SJSA1 (cell line): ENCODE data around the gene CASP12. TPM values are rescaled to one million over a fixed set of nuclear protein-coding genes. Genes with fewer than 3 reads are reported as not detected.

Source experiments
- DNase-seq, 2 experiments: peaks; one replicate each; pipeline ENCODE4 v3.0.0-alpha.2; 2015 to 2020; ENCODE audit warnings: low spot score in 2 of 2, low read depth in 1 of 2
- H3K27ac ChIP-seq: fragments of 250-450 bp; sonication (Bioruptor Pico); 2 replicates; pipeline ENCODE4 v1.5.1; 2020; ENCODE audit warnings: mild to moderate bottlenecking, moderate library complexity
- H3K27me3 ChIP-seq: fragments of 250-450 bp; sonication (Bioruptor Pico); replicated peaks from 2 replicates; pipeline ENCODE4 v1.5.1; 2020; ENCODE audit warnings: mild to moderate bottlenecking, moderate library complexity
- H3K36me3 ChIP-seq: fragments of 250-450 bp; sonication (Bioruptor Pico); 2 replicates; pipeline ENCODE4 v1.5.1; 2020; ENCODE audit warnings: mild to moderate bottlenecking
- H3K4me1 ChIP-seq: fragments of 250-450 bp; sonication (Bioruptor Pico); replicated peaks from 2 replicates; pipeline ENCODE4 v1.6.1; 2021; ENCODE audit warnings: mild to moderate bottlenecking
- H3K4me3 ChIP-seq: fragments of 250-450 bp; sonication (Bioruptor Pico); 2 replicates; pipeline ENCODE4 v1.5.1; 2020; ENCODE audit warnings: mild to moderate bottlenecking
- H3K9me3 ChIP-seq: fragments of 250-450 bp; sonication (Bioruptor Pico); replicated peaks from 2 replicates; pipeline ENCODE4 v1.5.1; 2020; ENCODE audit warnings: mild to moderate bottlenecking
- total RNA-seq: library from RNA; depleted of rRNA; stranded (reverse); fragments of >200 nt; shearing (Covaris generic); gene quantifications from 2 replicates; pipeline ENCODE4 v1.2.3, GENCODE V29; 2014

The CASP12 gene
- total RNA-seq, 1 experiment from 2014 or later = not detected

DNA sequence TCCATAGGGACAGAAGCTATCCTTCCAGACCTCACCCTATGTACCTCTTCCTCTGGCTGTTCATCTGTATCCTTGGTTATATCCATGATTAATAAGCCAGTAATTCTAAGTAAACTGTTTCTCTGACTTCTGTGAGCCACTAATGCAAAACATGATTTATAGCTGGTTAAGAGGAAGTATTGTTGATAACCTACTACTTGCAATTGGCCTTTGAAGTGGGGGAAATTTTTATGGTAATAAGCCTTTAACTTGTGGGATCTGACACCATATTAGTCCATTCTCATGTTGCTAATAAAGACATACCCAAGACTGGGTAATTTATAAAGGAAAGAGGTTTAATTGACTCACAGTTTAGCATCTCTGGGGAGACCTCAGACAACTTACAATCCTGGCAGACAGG, 21.9 kb downstream of the CASP12 start:
- DNase-seq = no peak
- Histone ChIP-seq H3K27me3 (no peaks in the 10 kb centered on the region), H3K27ac (no peak overlapping the region), H3K4me1 (no peaks in the 10 kb centered on the region), H3K9me3 (no peaks in the 10 kb centered on the region), H3K4me3 (no peak overlapping the region), H3K36me3 (no peaks in the 10 kb centered on the region)

GRCh38 chr11:104873252-104873651, 25.0 kb downstream of the CASP12 start:
- Histone ChIP-seq H3K36me3 (no peaks in the 10 kb centered on the region), H3K4me3 (no peak overlapping the region), H3K9me3 (no peaks in the 10 kb centered on the region), H3K27ac (no peak overlapping the region), H3K27me3 (no peaks in the 10 kb centered on the region), H3K4me1 (no peaks in the 10 kb centered on the region)
- no peak for DNase-seq

DNA sequence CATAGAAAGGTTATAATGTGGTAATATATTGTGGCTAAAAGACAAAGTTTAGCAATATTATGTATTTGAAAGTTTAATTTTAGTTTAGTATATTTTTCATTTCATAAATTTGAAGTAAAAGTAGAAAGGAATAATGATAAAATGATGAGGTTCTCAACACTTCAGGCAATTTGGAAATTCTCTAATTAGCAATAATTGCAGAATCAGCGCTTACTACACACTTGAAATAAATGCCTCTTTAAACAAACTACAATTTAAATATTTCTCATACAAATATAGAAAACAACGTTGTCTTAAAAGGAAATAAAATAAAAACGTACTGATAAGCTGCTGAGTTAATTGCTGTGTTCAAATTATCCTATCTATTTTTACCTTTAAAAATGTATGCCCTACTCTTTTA, 25.9 kb downstream of the CASP12 start:
- Histone ChIP-seq H3K27me3 (no peaks in the 10 kb centered on the region), H3K36me3 (no peaks in the 10 kb centered on the region), H3K27ac (no peak overlapping the region), H3K4me3 (no peak overlapping the region), H3K9me3 (no peaks in the 10 kb centered on the region), H3K4me1 (no peaks in the 10 kb centered on the region)
- no peak for DNase-seq

DNA sequence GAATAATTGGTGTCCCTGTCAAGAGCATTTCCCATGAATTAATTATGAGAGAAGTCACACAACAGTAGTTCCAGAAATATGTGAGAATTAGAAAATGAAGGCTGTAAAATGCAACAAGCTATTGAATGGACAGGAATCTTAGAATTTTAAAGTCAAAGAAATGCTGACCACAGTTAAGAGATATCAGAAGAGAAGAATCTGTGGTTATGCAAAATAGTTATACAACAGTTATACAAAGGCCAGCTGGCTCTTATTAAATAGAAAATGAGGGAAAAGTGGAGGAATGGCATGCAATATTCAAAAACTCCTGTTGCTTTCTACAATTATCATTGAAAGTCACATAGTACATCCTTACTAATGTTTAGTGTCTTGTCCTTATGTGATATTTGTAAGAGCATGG, 27.4 kb downstream of the CASP12 start:
- no peaks in the 10 kb centered on the region for H3K36me3 ChIP-seq
- no peak overlapping the region for H3K27ac ChIP-seq
- DNase-seq = no peak
- no peaks in the 10 kb centered on the region for H3K27me3 ChIP-seq
- no peaks in the 10 kb centered on the region for H3K9me3 ChIP-seq
- no peaks in the 10 kb centered on the region for H3K4me1 ChIP-seq
- no peak overlapping the region for H3K4me3 ChIP-seq

- H3K4me1 ChIP-seq = no peaks in the 10 kb centered on the region
- no peak overlapping the region for H3K27ac ChIP-seq
- H3K27me3 ChIP-seq = no peaks in the 10 kb centered on the region
- no peak for DNase-seq
- no peaks in the 10 kb centered on the region for H3K36me3 ChIP-seq
- H3K9me3 ChIP-seq = no peaks in the 10 kb centered on the region
- H3K4me3 ChIP-seq = no peak overlapping the region
These were observed 31.4 kb downstream of the CASP12 start for GRCh38 chr11:104866815-104867214.

- H3K4me1 ChIP-seq = no peaks in the 10 kb centered on the region
- H3K27me3 ChIP-seq = no peaks in the 10 kb centered on the region
- H3K27ac ChIP-seq = no peak overlapping the region
- no peak overlapping the region for H3K4me3 ChIP-seq
- H3K36me3 ChIP-seq = no peaks in the 10 kb centered on the region
- no peaks in the 10 kb centered on the region for H3K9me3 ChIP-seq
- no peak for DNase-seq
These were observed 39.1 kb downstream of the CASP12 start for GRCh38 chr11:104858882-104859775.

DNA sequence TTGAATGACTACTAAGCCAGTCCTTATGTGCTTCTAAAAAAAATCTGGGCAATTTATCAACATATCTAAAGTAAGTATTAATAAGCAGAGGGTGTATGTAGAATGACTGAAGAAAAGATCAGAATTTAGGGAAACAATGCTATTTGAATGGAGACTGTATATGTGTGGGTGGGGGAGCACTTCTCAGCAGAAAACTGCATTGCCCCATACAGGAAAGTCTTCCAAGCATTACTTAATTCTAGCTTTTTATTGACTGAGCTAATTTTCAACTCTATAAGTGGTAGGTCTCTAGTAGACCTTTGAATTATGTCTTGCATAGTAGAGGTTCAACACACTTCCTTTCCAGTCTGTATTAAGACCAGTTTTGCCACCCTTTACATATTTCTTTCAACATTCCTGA, 41.7 kb downstream of the CASP12 start:
- no peaks in the 10 kb centered on the region for H3K36me3 ChIP-seq
- no peak overlapping the region for H3K4me3 ChIP-seq
- DNase-seq = no peak
- no peak overlapping the region for H3K27ac ChIP-seq
- H3K9me3 ChIP-seq = no peaks in the 10 kb centered on the region
- H3K27me3 ChIP-seq = no peaks in the 10 kb centered on the region
- H3K4me1 ChIP-seq = no peaks in the 10 kb centered on the region

- no peak for DNase-seq
- Histone ChIP-seq H3K4me1 (no peaks in the 10 kb centered on the region), H3K9me3 (no peaks in the 10 kb centered on the region), H3K27me3 (no peaks in the 10 kb centered on the region), H3K4me3 (no peak overlapping the region), H3K36me3 (no peaks in the 10 kb centered on the region), H3K27ac (no peak overlapping the region)
These were observed 42.3 kb downstream of the CASP12 start for GRCh38 chr11:104855965-104856364.

- no peak overlapping the region for H3K27ac ChIP-seq
- no peaks in the 10 kb centered on the region for H3K36me3 ChIP-seq
- no peak overlapping the region for H3K4me3 ChIP-seq
- no peak for DNase-seq
- no peaks in the 10 kb centered on the region for H3K27me3 ChIP-seq
- no peaks in the 10 kb centered on the region for H3K9me3 ChIP-seq
- H3K4me1 ChIP-seq = no peaks in the 10 kb centered on the region
These were observed 45.0 kb downstream of the CASP12 start for GRCh38 chr11:104853276-104853675.

- H3K9me3 ChIP-seq = no peaks in the 10 kb centered on the region
- no peak for DNase-seq
- no peaks in the 10 kb centered on the region for H3K36me3 ChIP-seq
- no peak overlapping the region for H3K4me3 ChIP-seq
- H3K27me3 ChIP-seq = no peaks in the 10 kb centered on the region
- H3K27ac ChIP-seq = no peak overlapping the region
- no peaks in the 10 kb centered on the region for H3K4me1 ChIP-seq
These were observed 45.4 kb downstream of the CASP12 start for GRCh38 chr11:104852811-104853210.

GRCh38 chr11:104846216-104846615, 52.0 kb downstream of the CASP12 start:
- no peaks in the 10 kb centered on the region for H3K9me3 ChIP-seq
- H3K27me3 ChIP-seq = no peaks in the 10 kb centered on the region
- no peak overlapping the region for H3K27ac ChIP-seq
- H3K36me3 ChIP-seq = no peaks in the 10 kb centered on the region
- H3K4me3 ChIP-seq = no peak overlapping the region
- DNase-seq = no peak
- no peaks in the 10 kb centered on the region for H3K4me1 ChIP-seq

GRCh38 chr11:104844451-104844850, 53.8 kb downstream of the CASP12 start:
- H3K27ac ChIP-seq = no peak overlapping the region
- no peak for DNase-seq

GRCh38 chr11:104843150-104843836, 55.0 kb downstream of the CASP12 start:
- no peak overlapping the region for H3K4me3 ChIP-seq

More at GRCh38 chr11:104844451-104844850, 53.8 kb downstream of the CASP12 start:
- H3K4me3 ChIP-seq = no peak overlapping the region
- H3K36me3 ChIP-seq = no peaks in the 10 kb centered on the region
- H3K4me1 ChIP-seq = no peaks in the 10 kb centered on the region
- H3K27me3 ChIP-seq = no peaks in the 10 kb centered on the region
- no peaks in the 10 kb centered on the region for H3K9me3 ChIP-seq

DNA sequence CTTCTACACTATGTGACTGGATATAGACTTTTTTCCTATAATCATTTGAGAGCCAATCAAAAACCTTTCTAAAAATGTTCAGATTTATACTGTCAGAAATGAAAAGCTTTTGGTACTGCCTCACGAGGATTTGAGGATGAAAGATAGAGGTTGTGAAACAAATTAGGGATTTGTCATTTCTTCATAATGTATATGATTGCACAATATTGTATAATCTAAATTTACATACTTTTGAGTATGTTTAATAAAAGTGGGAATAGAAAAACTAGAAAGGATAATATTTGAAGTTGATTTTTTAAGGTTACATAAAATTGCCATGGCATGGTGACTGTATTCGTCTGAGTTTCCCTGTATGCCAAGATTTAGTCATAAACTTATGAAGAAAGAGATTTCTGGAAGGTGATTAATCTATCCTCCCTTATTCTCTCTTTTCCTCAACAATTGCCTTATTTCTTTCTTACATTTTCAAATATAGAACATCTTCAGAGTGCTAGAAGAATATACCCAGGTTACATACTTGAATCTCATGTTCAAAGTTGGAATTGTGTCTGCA, 56.2 kb downstream of the CASP12 start:
- no peak for DNase-seq
- Histone ChIP-seq H3K27me3 (no peaks in the 10 kb centered on the region), H3K27ac (no peak overlapping the region), H3K36me3 (no peaks in the 10 kb centered on the region), H3K9me3 (no peaks in the 10 kb centered on the region), H3K4me1 (no peaks in the 10 kb centered on the region), H3K4me3 (no peak overlapping the region)

More at GRCh38 chr11:104843150-104843836, 55.0 kb downstream of the CASP12 start:
- H3K27ac ChIP-seq = no peak overlapping the region
- no peaks in the 10 kb centered on the region for H3K36me3 ChIP-seq
- H3K9me3 ChIP-seq = no peaks in the 10 kb centered on the region
- no peaks in the 10 kb centered on the region for H3K27me3 ChIP-seq
- H3K4me1 ChIP-seq = no peaks in the 10 kb centered on the region
- no peak for DNase-seq
